Measurements from ENCODE around the gene ZNF236.
"Not testable (repeated sequence)": the region's sequence is repeated elsewhere in the genome, so short reads cannot be mapped to it uniquely, and the experiment has no call there.

The ZNF236 gene

DNA sequence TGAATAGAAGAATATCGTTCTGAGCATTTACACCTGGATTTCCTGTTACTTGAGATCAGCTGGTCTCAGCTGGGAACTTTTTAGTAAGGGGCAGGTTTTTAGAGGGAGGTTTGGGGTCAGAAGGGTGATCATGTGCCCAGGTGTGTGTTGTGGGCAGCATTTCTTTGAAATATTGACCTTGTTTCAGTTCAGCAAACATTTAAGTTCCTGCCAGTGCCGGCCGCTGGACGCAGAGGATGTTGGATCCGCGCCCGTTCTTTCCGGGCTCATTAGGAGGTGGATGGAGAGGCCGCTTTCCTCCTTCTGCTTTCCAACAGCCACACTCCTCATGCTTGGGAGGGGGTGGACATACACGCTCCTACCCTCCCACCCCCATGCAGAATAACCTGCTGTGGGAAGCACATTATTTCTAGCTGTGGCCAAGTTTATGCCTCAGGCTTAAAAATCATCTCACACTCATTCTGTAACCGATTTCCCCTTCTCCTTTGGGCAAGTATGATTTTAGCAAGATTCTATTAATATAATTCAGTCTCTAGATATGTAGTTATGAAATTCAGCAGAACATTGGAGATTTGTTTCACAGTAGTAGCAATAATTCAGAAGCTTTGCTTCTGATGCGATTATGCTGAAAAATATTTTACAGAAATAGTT lies 131.4 kb downstream of the ZNF236 start:
- DNase-seq, result no peak

- no peak for DNase-seq
These were observed 133.3 kb downstream of the ZNF236 start for GRCh38 chr18:76955524-76956170.

DNA sequence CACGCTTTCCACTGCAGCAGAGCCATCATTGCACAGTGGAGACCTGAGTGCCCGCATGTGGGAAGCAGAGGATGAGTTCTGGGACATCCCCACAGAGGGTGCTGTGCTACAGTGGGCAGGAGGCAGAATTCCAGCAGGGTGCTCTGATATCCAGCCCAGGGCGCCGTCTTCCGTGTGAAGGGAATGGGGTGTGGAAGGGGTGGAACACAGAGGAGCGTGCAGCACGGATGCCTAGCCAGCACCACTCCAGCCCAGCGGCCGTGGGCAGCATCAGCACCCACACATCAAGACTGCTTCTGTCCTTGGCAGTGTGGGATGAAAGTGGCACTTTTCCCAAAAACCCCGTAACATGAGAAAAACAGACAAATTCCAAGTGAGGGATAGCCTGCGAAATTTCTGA lies 134.3 kb downstream of the ZNF236 start:
- DNase-seq, result no peak

DNA sequence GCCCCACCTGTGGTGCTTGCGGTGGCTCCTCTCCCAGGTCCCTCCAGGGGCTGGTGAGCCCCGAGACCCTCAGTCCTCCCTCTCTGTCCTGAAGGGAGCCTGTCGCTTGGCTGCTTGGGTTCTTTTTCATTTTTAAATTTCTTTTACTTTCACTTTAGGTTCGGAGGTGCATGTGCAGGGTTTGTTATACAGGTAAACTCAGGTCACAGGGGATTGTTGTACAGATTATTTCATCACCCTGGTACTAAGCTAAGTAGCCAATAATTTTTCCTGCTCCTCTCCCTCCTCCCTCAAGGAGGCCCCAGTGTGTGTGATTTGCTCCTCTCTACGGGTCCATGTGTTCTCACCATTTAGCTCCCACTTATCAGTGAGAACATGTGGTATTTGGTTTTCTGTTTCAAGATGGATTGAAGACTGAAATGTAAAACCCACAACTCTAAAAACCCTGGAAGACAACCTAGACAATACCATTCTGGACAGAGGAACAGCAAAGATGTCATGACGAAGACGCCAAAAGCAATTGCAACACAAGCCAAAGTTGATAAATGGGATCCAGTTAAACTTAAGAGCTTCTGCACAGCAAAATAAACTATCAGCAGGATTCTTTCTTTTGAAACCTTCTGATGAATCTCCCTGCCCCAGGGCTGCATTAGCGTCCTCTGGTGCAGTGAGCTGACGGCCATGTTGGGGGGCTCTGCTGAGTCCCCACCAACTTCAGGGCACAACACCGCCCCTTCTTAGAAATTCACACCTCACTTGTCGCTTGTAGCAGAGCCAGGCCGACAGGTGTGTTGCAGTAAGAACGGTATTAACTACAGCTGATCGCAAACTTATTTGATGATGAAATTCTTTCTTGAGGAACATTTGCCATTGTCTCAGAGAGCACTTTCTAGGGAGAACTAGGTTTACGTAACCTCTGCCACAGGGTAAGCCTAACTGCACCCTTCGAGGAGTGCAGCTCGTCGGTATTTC lies 135.3 kb downstream of the ZNF236 start:
- DNase-seq, result no peak

DNA sequence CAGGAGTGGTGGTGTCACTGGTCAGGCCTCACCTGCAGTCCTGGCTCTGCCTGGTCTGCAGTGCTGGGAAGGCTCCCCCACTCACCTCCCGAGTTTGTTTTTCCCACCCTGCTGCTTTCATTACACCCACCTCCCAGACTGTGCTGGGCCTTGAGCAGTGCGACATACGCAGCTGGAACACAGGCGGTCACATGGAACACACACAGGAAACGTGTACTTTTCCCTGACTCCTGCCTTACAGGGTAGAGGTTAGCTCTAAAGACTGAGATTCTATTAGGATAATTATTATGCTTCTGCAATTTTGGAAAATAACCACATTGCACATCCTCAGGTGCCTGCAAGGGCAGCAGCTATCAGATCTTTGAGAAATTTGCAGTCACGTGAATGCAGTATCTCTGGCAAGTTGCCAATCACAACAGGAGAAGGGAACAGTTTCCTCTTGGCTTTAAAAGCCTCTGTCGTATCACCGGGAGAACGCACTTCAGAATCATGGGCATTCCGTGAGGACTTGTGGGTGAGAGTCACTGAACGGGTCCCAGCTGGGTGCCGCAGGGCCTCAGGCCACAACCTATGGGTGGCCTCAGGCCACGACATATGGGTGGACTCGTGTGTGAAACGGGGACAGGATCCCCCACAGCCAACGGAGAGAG lies 136.5 kb downstream of the ZNF236 start:
- no peak for DNase-seq

GRCh38 chr18:76959605-76960004 lies 137.2 kb downstream of the ZNF236 start:
- no peak for DNase-seq

GRCh38 chr18:76960528-76961035 lies 138.2 kb downstream of the ZNF236 start:
- no peak for DNase-seq

- DNase-seq, result no peak
These were observed 140.5 kb downstream of the ZNF236 start for GRCh38 chr18:76962851-76963250.

- no peak for DNase-seq
These were observed 141.6 kb downstream of the ZNF236 start for GRCh38 chr18:76963936-76964335.

DNA sequence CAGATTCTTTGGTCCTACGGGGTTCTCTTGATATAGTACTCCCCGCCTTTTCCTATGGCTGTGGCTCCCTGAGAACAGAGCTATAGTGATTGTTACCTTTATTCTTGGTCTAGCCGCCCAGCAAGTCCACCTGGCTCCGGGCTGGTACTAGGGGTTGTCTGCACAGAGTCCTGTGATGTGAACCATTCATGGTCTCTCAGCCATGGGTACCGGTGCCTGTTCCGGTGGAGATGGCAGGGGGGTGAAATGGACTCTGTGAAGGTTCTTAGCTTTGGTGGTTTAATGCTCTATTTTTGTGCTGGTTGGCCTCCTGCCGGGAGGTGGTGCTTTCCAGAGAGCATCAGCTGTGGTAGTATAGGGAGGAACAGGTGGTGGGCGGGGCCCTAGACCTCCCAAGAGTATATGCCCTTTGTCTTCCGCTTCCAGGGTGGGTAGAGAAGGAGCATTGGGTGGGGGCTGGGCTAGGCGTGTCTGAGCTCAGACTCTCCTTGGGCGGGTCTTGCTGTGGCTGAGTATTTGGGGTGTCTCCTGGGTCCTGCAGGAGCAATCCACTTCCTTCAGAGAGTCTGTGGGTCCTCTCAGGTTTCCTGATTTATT lies 143.3 kb downstream of the ZNF236 start:
- DNase-seq, result not testable (repeated sequence)

DNA sequence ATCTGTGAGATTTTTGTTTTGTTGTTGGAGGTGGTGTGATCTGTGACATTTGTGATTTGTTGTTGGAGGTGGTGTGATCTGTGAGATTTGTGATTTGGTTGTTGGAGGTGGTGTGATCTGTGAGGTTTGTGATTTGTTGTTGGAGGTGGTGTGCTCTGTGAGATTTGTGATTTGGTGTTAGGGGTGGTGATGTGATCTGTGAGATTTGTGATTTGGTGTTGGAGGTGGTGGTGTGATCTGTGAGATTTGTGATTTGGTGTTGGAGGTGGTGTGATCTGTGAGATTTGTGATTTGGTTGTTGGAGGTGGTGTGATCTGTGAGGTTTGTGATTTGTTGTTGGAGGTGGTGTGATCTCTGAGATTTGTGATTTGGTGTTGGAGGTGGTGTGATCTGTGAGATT lies 144.9 kb downstream of the ZNF236 start:
- not testable (repeated sequence) for DNase-seq

DNA sequence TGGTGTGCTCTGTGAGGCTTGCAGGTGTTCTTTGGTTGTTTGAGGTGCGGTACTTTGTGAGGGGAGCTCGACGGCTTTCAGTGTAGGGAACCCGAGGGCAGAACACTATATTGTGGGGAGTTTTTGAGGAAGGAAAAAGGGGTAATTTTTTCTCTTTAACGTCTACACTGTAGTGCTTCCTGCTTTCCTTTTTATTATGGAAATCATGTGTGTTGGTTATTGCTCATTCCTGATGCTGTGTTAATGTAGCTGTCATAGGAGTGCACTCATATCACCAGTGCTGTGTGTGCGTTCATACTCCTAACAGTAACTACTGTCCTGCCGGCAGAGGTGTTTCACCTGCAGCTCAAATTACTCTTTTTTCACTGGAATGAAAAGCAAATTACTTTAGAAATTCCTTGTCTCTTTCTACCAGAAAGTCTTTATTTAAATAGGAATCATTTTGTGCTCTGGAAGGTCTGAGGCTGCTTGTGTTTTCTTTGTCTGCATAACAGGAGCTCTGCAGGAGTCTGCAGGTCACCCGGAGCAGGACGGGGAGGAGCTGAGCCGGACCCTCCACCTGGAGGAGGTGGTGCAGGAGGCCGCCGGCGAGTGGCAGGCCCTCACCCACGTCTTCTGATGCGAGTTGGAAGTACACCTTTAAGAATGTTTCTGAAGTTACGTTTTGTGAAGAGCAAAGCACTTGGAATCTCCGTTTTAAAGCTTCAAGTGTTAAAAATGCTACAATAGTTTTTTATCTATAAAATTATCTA lies 145.5 kb downstream of the ZNF236 start:
- no peak for DNase-seq

DNA sequence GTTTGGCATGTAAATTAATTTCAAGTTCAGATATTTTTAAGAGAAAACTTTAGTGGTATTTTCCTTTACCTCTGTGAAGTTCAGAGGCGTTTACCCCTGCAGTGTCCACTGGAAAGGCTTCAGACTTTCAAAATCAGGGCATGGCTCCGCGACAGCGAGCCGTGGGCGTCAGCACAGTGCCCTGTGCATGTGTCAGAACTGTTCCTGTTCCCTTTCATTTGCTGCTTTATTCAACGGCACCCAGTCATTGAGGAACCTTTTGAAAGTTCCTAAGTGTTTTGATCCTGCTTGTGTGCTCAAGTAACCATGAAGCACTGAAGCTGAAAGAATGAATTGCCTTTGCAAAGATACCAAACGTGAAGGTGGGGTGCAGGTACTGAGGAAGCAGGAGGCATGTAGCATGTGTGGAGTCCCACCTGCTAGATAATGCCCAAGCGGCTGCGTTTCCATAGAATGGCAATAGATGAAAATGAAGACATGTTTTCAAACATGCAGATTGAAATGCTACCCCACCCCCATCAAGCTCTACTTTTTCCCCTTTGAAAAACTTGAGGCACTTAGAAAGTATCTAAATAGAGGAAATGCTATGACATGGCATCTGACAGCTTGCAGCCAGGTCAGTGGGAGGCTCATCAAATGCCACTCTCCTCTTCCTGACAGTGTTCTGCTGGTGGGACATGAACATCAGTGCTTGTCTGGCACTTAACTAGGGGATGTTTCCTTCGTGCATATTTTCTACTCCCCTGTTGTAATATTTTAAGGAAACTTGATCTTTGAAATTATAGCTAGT lies 148.6 kb downstream of the ZNF236 start:
- no peak for DNase-seq

GRCh38 chr18:76972241-76972640 lies 149.9 kb downstream of the ZNF236 start:
- no peak for DNase-seq

GRCh38 chr18:76972846-76973519 lies 150.6 kb downstream of the ZNF236 start:
- DNase-seq, result no peak

DNA sequence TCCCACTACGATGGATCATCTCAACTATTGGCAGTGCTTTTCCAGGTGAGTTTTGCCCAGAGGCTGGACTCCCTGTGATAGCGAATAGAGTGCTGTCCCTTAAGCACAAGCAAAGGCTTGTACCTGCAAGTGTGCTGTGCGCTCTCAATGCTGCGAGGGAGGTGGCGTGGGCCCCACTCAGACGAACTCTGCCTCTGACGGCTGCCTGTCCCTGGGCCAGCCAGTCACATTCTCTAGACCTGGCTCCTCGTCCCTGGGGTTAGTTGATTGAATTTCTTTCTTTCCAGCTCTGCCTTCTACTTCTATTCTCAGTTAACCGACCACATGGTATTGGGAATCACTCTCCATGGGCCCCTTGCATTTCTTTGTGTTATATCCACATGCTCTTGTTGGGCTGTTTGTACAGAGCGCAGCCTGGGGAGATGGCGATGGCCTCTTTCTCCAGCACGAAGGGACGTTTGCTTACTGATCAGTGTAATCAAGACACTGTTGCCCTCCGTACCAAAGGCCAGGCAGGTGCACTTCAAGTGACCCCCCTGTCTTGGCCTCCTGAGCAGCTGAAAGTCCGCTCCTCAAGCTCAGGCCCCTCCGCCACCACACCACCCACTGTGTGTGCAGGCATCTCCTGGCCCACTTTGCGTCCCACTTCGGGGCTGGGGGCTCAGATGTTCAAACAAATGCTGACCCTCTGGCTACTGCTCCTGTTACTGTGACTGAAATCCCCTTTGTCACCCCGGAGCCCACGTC lies 151.3 kb downstream of the ZNF236 start:
- DNase-seq, result no peak

DNA sequence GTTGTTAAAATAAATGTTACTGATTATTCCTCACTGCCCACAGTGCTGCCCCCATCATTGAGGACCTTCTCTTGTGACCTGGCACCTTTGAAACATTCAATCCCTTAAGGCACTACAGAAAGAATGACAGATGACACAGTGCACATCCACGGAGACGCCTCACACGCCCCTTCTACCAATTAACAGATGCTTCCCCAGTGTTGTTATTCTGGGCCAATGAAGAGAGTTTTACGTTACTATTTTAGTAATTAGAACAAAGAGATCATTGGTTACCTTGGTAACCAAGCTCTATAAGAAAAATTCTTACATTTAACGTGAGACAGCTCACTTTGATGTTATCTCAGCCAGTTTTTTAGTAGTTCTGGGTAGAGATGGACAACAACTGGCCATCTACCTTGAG lies 152.0 kb downstream of the ZNF236 start:
- DNase-seq, result no peak

DNA sequence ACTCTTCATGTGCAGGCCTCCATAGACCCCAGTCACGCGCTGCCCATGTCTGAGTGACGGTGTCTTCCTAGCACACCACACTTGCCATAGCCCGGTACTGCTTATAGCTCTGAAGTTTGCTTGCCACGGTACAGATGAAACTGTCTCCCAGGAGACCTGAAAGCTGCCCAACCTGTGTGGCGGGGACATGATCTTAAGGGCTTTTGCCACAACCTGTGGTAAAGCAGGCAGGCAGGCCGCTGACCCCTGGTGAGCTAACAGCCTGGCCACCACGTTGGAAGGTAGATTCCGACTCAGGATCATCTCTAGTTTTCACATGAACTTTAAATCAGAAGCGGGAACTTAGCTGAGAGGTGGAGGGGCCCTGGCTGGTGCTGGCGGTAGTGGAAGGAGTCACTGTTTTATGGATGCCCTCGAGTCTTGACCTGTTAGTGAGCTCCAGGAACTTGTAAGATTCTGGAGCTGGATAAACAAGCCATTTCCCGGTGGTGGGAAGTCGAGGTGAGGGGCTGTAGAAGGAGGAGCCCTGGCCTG lies 153.3 kb downstream of the ZNF236 start:
- DNase-seq, result no peak

DNA sequence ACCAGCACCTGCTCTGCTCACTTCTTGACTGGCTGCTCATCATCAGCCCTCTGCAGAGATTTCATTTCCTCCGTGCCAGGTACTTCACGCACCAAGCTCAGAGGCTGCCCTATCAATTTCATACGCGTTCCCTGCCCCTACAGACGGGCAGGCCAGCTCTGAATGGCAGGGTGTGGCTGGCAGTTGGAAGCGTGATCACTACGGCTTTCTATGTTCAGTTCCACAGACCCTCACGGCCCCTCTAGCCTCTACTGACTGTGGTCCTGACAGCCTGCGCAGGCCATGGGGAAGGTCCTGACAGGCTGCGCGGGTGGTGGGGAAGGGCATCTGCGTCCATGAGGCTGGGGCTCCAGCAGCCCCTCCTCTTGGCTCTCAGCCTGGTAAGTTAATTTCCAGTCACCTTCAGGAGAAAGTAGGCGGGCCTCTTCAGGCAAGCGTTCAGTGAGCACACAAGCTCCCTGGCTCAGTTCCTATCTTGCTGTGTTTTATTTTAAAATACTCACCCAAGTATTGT lies 154.8 kb downstream of the ZNF236 start:
- DNase-seq, result no peak
